HEK293 (cell line): Measurements from ENCODE around the gene RBBP5.

Experiments used
- CTCF ChIA-PET: fragments of 350-600 bp; formaldehyde crosslinking; extraction: SDS; loops from one replicate; lab custom pipeline; 2021; ENCODE audit warnings: antibody characterized with exemption; lab: Yijun Ruan, JAX
- POLR2A ChIA-PET: fragments of 300-600 bp; formaldehyde crosslinking; extraction: SDS; loops from one replicate; lab custom pipeline; 2020; ENCODE audit warnings: antibody characterized with exemption, inconsistent platforms; lab: Yijun Ruan, JAX
- H3K27ac ChIP-seq: fragments of 200-500 bp; sonication (Bioruptor generic); 2 replicates; pipeline ENCODE4 v1.5.1; 2014; ENCODE audit warnings: low read depth, low read length, control low read depth, inconsistent platforms; ENCODE audit errors: extremely low read depth
- H3K36me3 ChIP-seq, 2 experiments: fragments of 200-500 bp in 1 of 2; sonication (Bioruptor generic) in 1 of 2; 1 replicate in 1 of 2; 2 replicates in 1 of 2; pipeline ENCODE4 v1.5.1; 2014 to 2017; ENCODE audit warnings: inconsistent platforms in 2 of 2, low read length in 2 of 2; ENCODE audit not compliant: control insufficient read depth in 2 of 2, insufficient read depth in 1 of 2
- H3K4me1 ChIP-seq: fragments of 200-500 bp; sonication (Bioruptor generic); 2 replicates; pipeline ENCODE4 v1.5.1; 2014; ENCODE audit warnings: mild to moderate bottlenecking, low read length, inconsistent platforms; ENCODE audit not compliant: control insufficient read depth, insufficient read depth
- H3K4me3 ChIP-seq: 2 replicates; pipeline ENCODE4 v1.5.1; 2011; ENCODE audit warnings: low read depth, mild to moderate bottlenecking, control low read depth, low read length, moderate library complexity
- H3K9me3 ChIP-seq: fragments of 200-500 bp; sonication (Bioruptor generic); 2 replicates; pipeline ENCODE4 v1.5.1; 2014; ENCODE audit warnings: low read depth, low read length, inconsistent platforms; ENCODE audit not compliant: control insufficient read depth, insufficient read depth
- GFI1B ChIP-seq: fragments of 450-650 bp; formaldehyde crosslinking; IDR thresholded peaks from 2 replicates; pipeline ENCODE4 v1.5.1; 2016; ENCODE audit warnings: missing biosample characterization, missing genetic modification characterization
- GLIS1 ChIP-seq: fragments of 450-650 bp; formaldehyde crosslinking; IDR thresholded peaks from 2 replicates; pipeline ENCODE4 v1.5.1; 2016; ENCODE audit warnings: missing biosample characterization, missing genetic modification characterization
- KLF9 ChIP-seq: fragments of 450-650 bp; formaldehyde crosslinking; IDR thresholded peaks from 2 replicates; pipeline ENCODE4 v1.5.1; 2016; ENCODE audit warnings: missing biosample characterization, missing genetic modification characterization, low read depth
- ZBTB17 ChIP-seq: fragments of 450-650 bp; formaldehyde crosslinking; IDR thresholded peaks from 2 replicates; pipeline ENCODE4 v1.5.1; 2016; ENCODE audit warnings: missing biosample characterization, missing genetic modification characterization
- ZIC2 ChIP-seq: fragments of 450-650 bp; formaldehyde crosslinking; IDR thresholded peaks from 2 replicates; pipeline ENCODE4 v1.5.1; 2016; ENCODE audit warnings: missing biosample characterization, missing genetic modification characterization
- ZNF16 ChIP-seq: fragments of 450-650 bp; formaldehyde crosslinking; IDR thresholded peaks from 2 replicates; pipeline ENCODE4 v1.5.1; 2016; ENCODE audit warnings: low read depth, missing biosample characterization, missing genetic modification characterization
- ZNF169 ChIP-seq: fragments of 450-650 bp; formaldehyde crosslinking; IDR thresholded peaks from 2 replicates; pipeline ENCODE4 v1.5.1; 2016; ENCODE audit warnings: missing biosample characterization, missing genetic modification characterization
- ZNF521 ChIP-seq: fragments of 450-650 bp; formaldehyde crosslinking; IDR thresholded peaks from 2 replicates; pipeline ENCODE4 v1.5.1; 2017; ENCODE audit warnings: missing biosample characterization, mild to moderate bottlenecking, missing genetic modification characterization
- ZNF549 ChIP-seq: fragments of 450-650 bp; IDR thresholded peaks from 2 replicates; pipeline ENCODE4 v1.5.1; 2018; ENCODE audit warnings: missing biosample characterization, missing genetic modification characterization, mild to moderate bottlenecking, inconsistent platforms, moderate library complexity
- ZNF596 ChIP-seq: fragments of 450-650 bp; IDR thresholded peaks from 2 replicates; pipeline ENCODE4 v1.5.0; 2018; ENCODE audit warnings: missing biosample characterization, mild to moderate bottlenecking, missing genetic modification characterization, moderate library complexity
- ZNF654 ChIP-seq: fragments of 450-650 bp; formaldehyde crosslinking; IDR thresholded peaks from 2 replicates; pipeline ENCODE4 v1.5.1; 2016; ENCODE audit warnings: low read depth, missing biosample characterization, missing genetic modification characterization
- ZNF658 ChIP-seq: fragments of 450-650 bp; formaldehyde crosslinking; IDR thresholded peaks from 2 replicates; pipeline ENCODE4; 2016; ENCODE audit warnings: missing biosample characterization, missing genetic modification characterization
- ZNF792 ChIP-seq: fragments of 450-650 bp; formaldehyde crosslinking; IDR thresholded peaks from 2 replicates; pipeline ENCODE4 v1.5.1; 2016; ENCODE audit warnings: missing biosample characterization, missing genetic modification characterization
- TF ChIP-seq, protein P1 (sequence below): fragments of 450-650 bp; formaldehyde crosslinking; IDR thresholded peaks from 2 replicates; pipeline ENCODE4 v1.5.1; 2016; ENCODE audit warnings: missing biosample characterization, missing genetic modification characterization
- TF ChIP-seq, protein P2 (sequence below): fragments of 450-650 bp; formaldehyde crosslinking; IDR thresholded peaks from 2 replicates; pipeline ENCODE4 v1.5.1; 2016; ENCODE audit warnings: missing biosample characterization, missing genetic modification characterization
- TF ChIP-seq, protein P3 (sequence below): fragments of 450-650 bp; formaldehyde crosslinking; conservative IDR thresholded peaks from 2 replicates; pipeline ENCODE4 v1.5.1; 2016; ENCODE audit warnings: low read depth, missing biosample characterization, missing genetic modification characterization
- TF ChIP-seq, protein P4 (sequence below): IDR thresholded peaks from 2 replicates; pipeline ENCODE4 v1.6.1; 2011; ENCODE audit warnings: mild to moderate bottlenecking, low read depth, low read length, borderline replicate concordance

RBBP5 gene

DNA sequence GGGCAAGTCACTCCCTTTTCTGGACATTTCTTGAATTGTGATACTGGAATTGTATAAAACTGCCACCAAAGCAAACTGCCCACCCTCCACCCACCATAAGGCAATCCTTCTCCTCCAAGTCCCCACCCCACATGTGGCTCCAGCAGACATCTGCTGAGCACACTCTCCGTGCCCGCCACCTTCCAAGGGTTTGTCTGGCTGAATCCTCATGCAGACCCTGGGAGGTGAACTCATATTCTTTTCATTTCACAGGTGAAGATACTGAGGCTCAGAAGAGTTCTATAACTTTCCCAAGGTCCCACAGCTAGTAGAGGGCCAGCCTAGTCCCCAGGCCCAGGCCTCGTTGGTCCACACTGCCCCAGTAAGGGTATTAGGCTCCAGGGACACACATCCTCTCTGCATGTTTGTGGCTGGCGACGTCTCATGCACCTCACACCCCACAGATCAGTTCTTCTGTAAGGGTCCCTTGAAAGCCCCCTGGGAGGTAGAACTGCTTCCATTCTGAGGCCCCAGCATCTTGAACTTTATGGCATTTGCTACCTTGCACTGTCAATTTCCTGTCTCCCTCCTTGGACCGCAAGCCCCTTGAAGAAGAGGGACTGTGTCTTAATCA is 64.7 kb downstream of the RBBP5 start (continued):
- TF ChIP-seq, protein P1, sequence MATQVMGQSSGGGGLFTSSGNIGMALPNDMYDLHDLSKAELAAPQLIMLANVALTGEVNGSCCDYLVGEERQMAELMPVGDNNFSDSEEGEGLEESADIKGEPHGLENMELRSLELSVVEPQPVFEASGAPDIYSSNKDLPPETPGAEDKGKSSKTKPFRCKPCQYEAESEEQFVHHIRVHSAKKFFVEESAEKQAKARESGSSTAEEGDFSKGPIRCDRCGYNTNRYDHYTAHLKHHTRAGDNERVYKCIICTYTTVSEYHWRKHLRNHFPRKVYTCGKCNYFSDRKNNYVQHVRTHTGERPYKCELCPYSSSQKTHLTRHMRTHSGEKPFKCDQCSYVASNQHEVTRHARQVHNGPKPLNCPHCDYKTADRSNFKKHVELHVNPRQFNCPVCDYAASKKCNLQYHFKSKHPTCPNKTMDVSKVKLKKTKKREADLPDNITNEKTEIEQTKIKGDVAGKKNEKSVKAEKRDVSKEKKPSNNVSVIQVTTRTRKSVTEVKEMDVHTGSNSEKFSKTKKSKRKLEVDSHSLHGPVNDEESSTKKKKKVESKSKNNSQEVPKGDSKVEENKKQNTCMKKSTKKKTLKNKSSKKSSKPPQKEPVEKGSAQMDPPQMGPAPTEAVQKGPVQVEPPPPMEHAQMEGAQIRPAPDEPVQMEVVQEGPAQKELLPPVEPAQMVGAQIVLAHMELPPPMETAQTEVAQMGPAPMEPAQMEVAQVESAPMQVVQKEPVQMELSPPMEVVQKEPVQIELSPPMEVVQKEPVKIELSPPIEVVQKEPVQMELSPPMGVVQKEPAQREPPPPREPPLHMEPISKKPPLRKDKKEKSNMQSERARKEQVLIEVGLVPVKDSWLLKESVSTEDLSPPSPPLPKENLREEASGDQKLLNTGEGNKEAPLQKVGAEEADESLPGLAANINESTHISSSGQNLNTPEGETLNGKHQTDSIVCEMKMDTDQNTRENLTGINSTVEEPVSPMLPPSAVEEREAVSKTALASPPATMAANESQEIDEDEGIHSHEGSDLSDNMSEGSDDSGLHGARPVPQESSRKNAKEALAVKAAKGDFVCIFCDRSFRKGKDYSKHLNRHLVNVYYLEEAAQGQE (tag by site-specific recombination), result no peak
- TF ChIP-seq ZNF654 (tag by site-specific recombination) (no peak), GFI1B (tag by site-specific recombination) (no peak)
- TF ChIP-seq, protein P2, sequence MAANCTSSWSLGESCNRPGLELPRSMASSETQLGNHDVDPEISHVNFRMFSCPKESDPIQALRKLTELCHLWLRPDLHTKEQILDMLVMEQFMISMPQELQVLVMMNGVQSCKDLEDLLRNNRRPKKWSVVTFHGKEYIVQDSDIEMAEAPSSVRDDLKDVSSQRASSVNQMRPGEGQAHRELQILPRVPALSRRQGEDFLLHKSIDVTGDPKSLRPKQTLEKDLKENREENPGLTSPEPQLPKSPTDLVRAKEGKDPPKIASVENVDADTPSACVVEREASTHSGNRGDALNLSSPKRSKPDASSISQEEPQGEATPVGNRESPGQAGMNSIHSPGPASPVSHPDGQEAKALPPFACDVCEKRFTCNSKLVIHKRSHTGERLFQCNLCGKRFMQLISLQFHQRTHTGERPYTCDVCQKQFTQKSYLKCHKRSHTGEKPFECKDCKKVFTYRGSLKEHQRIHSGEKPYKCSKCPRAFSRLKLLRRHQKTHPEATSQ (tag by site-specific recombination), result no peak

DNA sequence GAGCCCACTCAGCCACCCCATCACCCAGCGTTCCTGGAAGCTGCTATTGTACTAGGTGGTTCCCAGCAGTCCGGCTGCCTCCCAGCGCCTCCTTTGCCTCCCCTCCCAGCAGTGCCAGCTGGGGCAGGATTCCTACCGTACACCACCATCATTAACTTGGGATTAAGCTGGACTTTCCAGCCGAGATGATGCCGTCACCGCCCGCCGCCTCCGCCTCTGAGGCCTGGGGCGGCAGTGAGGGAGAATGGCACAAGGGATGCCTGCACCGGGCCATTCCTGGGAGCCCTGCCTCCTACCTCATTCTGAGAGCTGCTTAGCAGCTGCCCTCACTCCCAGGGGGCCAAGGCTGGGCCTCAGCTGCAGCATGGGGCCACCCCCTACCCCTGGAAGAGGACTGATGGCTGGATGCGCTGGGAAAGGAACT is 65.6 kb downstream of the RBBP5 start:
- Histone ChIP-seq H3K4me3 (no peak overlapping the region), H3K36me3 (no peaks in the 10 kb centered on the region), H3K4me1 (no peaks in the 10 kb centered on the region), H3K27ac (no peak overlapping the region), H3K9me3 (no peaks in the 10 kb centered on the region)
- TF ChIP-seq ZNF169 (tag by site-specific recombination) (no peak), ZNF549 (tag by site-specific recombination) (no peak), ZNF792 (tag by site-specific recombination) (no peak), GLIS1 (tag by site-specific recombination) (peak; percentile 77), ZNF596 (tag by site-specific recombination) (no peak), ZBTB17 (no peak), ZNF521 (tag by site-specific recombination) (no peak), KLF9 (tag by site-specific recombination) (no peak), ZNF16 (no peak), ZNF658 (tag by site-specific recombination) (no peak), ZIC2 (peak; percentile 64)
- TF ChIP-seq, protein P3, sequence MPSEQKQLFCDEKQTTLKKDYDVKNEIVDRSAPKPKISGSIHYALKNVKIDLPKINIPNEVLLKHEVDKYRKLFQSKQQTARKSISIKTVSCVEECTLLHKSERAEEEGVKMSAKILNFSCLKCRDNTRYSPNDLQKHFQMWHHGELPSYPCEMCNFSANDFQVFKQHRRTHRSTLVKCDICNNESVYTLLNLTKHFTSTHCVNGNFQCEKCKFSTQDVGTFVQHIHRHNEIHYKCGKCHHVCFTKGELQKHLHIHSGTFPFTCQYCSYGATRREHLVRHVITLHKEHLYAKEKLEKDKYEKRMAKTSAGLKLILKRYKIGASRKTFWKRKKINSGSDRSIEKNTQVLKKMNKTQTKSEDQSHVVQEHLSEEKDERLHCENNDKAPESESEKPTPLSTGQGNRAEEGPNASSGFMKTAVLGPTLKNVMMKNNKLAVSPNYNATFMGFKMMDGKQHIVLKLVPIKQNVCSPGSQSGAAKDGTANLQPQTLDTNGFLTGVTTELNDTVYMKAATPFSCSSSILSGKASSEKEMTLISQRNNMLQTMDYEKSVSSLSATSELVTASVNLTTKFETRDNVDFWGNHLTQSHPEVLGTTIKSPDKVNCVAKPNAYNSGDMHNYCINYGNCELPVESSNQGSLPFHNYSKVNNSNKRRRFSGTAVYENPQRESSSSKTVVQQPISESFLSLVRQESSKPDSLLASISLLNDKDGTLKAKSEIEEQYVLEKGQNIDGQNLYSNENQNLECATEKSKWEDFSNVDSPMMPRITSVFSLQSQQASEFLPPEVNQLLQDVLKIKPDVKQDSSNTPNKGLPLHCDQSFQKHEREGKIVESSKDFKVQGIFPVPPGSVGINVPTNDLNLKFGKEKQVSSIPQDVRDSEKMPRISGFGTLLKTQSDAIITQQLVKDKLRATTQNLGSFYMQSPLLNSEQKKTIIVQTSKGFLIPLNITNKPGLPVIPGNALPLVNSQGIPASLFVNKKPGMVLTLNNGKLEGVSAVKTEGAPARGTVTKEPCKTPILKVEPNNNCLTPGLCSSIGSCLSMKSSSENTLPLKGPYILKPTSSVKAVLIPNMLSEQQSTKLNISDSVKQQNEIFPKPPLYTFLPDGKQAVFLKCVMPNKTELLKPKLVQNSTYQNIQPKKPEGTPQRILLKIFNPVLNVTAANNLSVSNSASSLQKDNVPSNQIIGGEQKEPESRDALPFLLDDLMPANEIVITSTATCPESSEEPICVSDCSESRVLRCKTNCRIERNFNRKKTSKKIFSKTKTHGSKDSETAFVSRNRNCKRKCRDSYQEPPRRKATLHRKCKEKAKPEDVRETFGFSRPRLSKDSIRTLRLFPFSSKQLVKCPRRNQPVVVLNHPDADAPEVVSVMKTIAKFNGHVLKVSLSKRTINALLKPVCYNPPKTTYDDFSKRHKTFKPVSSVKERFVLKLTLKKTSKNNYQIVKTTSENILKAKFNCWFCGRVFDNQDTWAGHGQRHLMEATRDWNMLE (tag by site-specific recombination), result no peak
- TF ChIP-seq, protein P4, sequence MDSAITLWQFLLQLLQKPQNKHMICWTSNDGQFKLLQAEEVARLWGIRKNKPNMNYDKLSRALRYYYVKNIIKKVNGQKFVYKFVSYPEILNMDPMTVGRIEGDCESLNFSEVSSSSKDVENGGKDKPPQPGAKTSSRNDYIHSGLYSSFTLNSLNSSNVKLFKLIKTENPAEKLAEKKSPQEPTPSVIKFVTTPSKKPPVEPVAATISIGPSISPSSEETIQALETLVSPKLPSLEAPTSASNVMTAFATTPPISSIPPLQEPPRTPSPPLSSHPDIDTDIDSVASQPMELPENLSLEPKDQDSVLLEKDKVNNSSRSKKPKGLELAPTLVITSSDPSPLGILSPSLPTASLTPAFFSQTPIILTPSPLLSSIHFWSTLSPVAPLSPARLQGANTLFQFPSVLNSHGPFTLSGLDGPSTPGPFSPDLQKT, result no peak
- POLR2A ChIA-PET, result no interaction called here
- CTCF ChIA-PET, result interaction anchor here (3.5 kb wide), 1 partner anchor 67 kb away, joined by 20 read pairs; no protein-coding TSS in a partner anchor
